ENCODE data around the gene IFI16.

DNA sequence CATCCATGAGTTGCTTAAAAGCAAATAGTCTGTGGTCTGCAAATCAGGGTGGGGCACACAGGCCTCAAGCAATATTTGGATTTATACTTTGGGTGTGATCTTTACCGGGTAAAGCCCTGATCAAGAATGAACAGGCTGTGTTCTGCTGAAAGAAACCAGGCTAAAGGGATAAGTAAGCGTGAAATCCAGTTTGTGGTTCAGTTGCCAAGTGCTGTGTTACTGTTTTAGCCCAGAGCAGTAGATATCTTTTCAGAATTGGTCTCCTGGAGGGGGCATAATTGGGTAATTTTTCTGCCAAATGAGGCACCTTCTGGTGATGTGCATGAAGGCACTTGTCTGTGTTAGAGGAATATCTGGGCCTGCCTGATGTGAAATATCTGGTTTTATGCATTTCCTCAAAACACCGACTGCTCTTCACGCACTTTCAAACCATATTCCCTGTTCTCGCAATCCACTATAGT, 45.5 kb downstream of the IFI16 start:
- TF ChIP-seq, protein P1, sequence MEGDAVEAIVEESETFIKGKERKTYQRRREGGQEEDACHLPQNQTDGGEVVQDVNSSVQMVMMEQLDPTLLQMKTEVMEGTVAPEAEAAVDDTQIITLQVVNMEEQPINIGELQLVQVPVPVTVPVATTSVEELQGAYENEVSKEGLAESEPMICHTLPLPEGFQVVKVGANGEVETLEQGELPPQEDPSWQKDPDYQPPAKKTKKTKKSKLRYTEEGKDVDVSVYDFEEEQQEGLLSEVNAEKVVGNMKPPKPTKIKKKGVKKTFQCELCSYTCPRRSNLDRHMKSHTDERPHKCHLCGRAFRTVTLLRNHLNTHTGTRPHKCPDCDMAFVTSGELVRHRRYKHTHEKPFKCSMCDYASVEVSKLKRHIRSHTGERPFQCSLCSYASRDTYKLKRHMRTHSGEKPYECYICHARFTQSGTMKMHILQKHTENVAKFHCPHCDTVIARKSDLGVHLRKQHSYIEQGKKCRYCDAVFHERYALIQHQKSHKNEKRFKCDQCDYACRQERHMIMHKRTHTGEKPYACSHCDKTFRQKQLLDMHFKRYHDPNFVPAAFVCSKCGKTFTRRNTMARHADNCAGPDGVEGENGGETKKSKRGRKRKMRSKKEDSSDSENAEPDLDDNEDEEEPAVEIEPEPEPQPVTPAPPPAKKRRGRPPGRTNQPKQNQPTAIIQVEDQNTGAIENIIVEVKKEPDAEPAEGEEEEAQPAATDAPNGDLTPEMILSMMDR (conservative IDR thresholded peaks at IDR 0.05), result no peak
- TF ChIP-seq EZH2 (IDR thresholded peaks at IDR 0.05; ENCODE audit: low read depth), result no peak

Data from PC-9 (cell line).